Astrocyte (in vitro differentiated cells and primary cell): ENCODE data around the gene CPNE5. TPM values are rescaled to one million over a fixed set of nuclear protein-coding genes. Genes with fewer than 3 reads are reported as not detected.

Experiments used
- DNase-seq: peaks from one replicate; pipeline ENCODE4 v3.0.0-alpha.2; 2010; ENCODE audit warnings: low read depth
- FAIRE-seq: peaks from 2 replicates; lab custom pipeline; 2011; peaks lifted over from hg19 to GRCh38; lab: Jason Lieb, UNC
- H2AFZ ChIP-seq: 2 replicates; pipeline ENCODE4 v1.6.0; 2012; ENCODE audit warnings: low read depth, low read length, inconsistent platforms
- H3K27ac ChIP-seq: 2 replicates; pipeline ENCODE4 v1.5.1; 2011; ENCODE audit warnings: low read depth, low read length, inconsistent platforms
- H3K27me3 ChIP-seq: 2 replicates; pipeline ENCODE4 v1.6.0; 2011; ENCODE audit warnings: low read length, inconsistent platforms; ENCODE audit not compliant: insufficient read depth
- H3K36me3 ChIP-seq: 2 replicates; pipeline ENCODE4 v1.5.1; 2011; ENCODE audit warnings: low read length, inconsistent platforms; ENCODE audit not compliant: insufficient read depth
- H3K4me1 ChIP-seq: 2 replicates; pipeline ENCODE4 v1.5.1; 2011; ENCODE audit warnings: low read length, inconsistent platforms; ENCODE audit not compliant: insufficient read depth
- H3K4me2 ChIP-seq: 2 replicates; pipeline ENCODE4 v1.6.0; 2012; ENCODE audit warnings: low read length, inconsistent platforms
- H3K4me3 ChIP-seq: 2 replicates; pipeline ENCODE4 v1.5.1; 2011; ENCODE audit warnings: low read depth, mild to moderate bottlenecking, low read length, inconsistent platforms; ENCODE audit not compliant: insufficient read depth
- H3K79me2 ChIP-seq: 2 replicates; pipeline ENCODE4 v1.6.0; 2012; ENCODE audit warnings: mild to moderate bottlenecking, low read length, inconsistent platforms; ENCODE audit not compliant: insufficient read depth
- H3K9ac ChIP-seq: 2 replicates; pipeline ENCODE4 v1.6.0; 2012; ENCODE audit warnings: mild to moderate bottlenecking, low read length, inconsistent platforms
- H3K9me3 ChIP-seq: 2 replicates; pipeline ENCODE4 v1.5.1; 2012; ENCODE audit warnings: low read depth, mild to moderate bottlenecking, low read length, inconsistent platforms; ENCODE audit not compliant: insufficient read depth
- H4K20me1 ChIP-seq: 2 replicates; pipeline ENCODE4 v1.6.0; 2012; ENCODE audit warnings: low read length, inconsistent platforms; ENCODE audit not compliant: insufficient read depth
- H3K27ac Mint-ChIP-seq: one replicate; pipeline ENCODE4 v1.8.0; 2021; ENCODE audit warnings: mild to moderate bottlenecking, mixed read lengths; ENCODE audit not compliant: unreplicated experiment
- H3K27me3 Mint-ChIP-seq: one replicate; pipeline ENCODE4 v1.8.0; 2021; ENCODE audit warnings: low read depth, mixed read lengths; ENCODE audit not compliant: unreplicated experiment
- H3K36me3 Mint-ChIP-seq: one replicate; pipeline ENCODE4 v1.8.0; 2021; ENCODE audit warnings: low read depth, mixed read lengths; ENCODE audit not compliant: unreplicated experiment
- H3K4me1 Mint-ChIP-seq: one replicate; pipeline ENCODE4 v1.8.0; 2021; ENCODE audit warnings: low read depth, mixed read lengths; ENCODE audit not compliant: unreplicated experiment
- H3K4me3 Mint-ChIP-seq: one replicate; pipeline ENCODE4 v1.8.0; 2021; ENCODE audit warnings: mild to moderate bottlenecking, moderate library complexity, mixed read lengths; ENCODE audit not compliant: unreplicated experiment
- H3K9me3 Mint-ChIP-seq: one replicate; pipeline ENCODE4 v1.8.0; 2021; ENCODE audit warnings: mild to moderate bottlenecking, mixed read lengths; ENCODE audit not compliant: unreplicated experiment
- EZH2 ChIP-seq: IDR thresholded peaks from 2 replicates; pipeline ENCODE4 v1.6.1; 2012; ENCODE audit warnings: mild to moderate bottlenecking, low read length, inconsistent platforms; ENCODE audit not compliant: insufficient read depth
- total RNA-seq: library from RNA; stranded (reverse); gene quantifications from 2 replicates; pipeline ENCODE4 v1.2.1, GENCODE V29; 2021
- TF ChIP-seq, protein P1 (sequence below): IDR thresholded peaks from 2 replicates; pipeline ENCODE4 v1.5.1; 2011; ENCODE audit warnings: low read depth, mild to moderate bottlenecking, inconsistent platforms, low read length, moderate library complexity; ENCODE audit not compliant: insufficient read depth

Gene CPNE5
- total RNA-seq, 1 donor from 2014 or later: 0.11 TPM

DNA sequence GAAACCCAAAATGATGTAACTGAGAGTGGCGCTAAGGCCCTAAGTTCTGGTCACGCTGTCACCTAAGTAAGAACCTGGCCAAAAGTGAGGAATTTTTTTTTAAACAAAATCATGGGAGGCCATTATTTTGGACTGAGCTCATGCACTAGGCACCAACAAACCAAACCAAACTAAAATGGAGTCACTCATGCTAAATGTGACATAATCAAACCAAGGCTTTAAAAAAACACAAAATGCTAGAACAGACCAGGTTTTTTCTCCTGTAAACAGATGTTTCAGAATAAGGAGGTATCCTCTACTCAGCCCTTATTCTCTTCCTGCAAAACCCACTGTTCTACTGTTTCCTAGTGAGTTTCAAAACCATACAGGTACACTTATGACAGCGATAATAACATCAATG lies 45.4 kb upstream of the CPNE5 start:
- no peak overlapping the region for H3K9ac ChIP-seq
- no peak for DNase-seq
- TF ChIP-seq EZH2: no peak
- TF ChIP-seq, protein P1, sequence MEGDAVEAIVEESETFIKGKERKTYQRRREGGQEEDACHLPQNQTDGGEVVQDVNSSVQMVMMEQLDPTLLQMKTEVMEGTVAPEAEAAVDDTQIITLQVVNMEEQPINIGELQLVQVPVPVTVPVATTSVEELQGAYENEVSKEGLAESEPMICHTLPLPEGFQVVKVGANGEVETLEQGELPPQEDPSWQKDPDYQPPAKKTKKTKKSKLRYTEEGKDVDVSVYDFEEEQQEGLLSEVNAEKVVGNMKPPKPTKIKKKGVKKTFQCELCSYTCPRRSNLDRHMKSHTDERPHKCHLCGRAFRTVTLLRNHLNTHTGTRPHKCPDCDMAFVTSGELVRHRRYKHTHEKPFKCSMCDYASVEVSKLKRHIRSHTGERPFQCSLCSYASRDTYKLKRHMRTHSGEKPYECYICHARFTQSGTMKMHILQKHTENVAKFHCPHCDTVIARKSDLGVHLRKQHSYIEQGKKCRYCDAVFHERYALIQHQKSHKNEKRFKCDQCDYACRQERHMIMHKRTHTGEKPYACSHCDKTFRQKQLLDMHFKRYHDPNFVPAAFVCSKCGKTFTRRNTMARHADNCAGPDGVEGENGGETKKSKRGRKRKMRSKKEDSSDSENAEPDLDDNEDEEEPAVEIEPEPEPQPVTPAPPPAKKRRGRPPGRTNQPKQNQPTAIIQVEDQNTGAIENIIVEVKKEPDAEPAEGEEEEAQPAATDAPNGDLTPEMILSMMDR: no peak
- H3K36me3 ChIP-seq: no peaks in the 10 kb centered on the region
- Mint-ChIP-seq H3K36me3 (no peaks in the 10 kb centered on the region), H3K27me3 (no peaks in the 10 kb centered on the region), H3K4me1 (peaks cover 6% of the 10 kb centered on the region), H3K9me3 (no peaks in the 10 kb centered on the region), H3K4me3 (no peak overlapping the region), H3K27ac (no peak overlapping the region)
- H2AFZ ChIP-seq: peak overlapping the region; percentile 98
- H3K4me2 ChIP-seq: no peak overlapping the region
- H3K27ac ChIP-seq: no peak overlapping the region
- peaks cover 33% of the 10 kb centered on the region for H3K79me2 ChIP-seq
- H3K9me3 ChIP-seq: no peaks in the 10 kb centered on the region
- H4K20me1 ChIP-seq: peaks cover 6% of the 10 kb centered on the region
- H3K4me1 ChIP-seq: peaks cover 7% of the 10 kb centered on the region
- no peaks in the 10 kb centered on the region for H3K27me3 ChIP-seq
- H3K4me3 ChIP-seq: no peak overlapping the region
- no peak for FAIRE-seq

DNA sequence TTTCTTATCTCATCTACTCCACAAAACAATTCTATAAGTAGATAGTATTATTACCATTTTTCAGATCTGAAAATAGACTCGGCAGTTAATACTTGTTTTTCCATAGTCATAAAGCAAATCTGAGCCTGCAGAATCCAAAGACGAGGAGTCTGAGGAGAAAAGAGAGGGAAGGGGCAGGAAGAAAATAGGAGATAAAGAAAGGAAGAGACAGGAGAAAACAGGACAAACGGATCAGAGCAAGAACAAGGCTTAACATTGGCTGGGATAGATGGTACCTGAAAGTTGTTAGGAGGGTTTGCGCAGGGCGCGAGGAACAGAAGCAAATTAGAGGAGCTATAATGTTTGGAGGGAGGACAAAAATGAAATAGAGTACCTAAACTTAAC lies 36.0 kb upstream of the CPNE5 start:
- Mint-ChIP-seq H3K4me3 (peak overlapping the region; percentile 95), H3K27ac (peak overlapping the region; percentile 98), H3K36me3 (no peaks in the 10 kb centered on the region), H3K4me1 (peaks cover 10% of the 10 kb centered on the region), H3K27me3 (peaks cover 7% of the 10 kb centered on the region), H3K9me3 (no peaks in the 10 kb centered on the region)
- Histone ChIP-seq H4K20me1 (no peaks in the 10 kb centered on the region), H3K27ac (peak overlapping the region; percentile 97), H2AFZ (peak overlapping the region; percentile 97), H3K4me1 (peaks cover 6% of the 10 kb centered on the region), H3K9me3 (no peaks in the 10 kb centered on the region), H3K27me3 (peaks cover 2% of the 10 kb centered on the region), H3K9ac (peak overlapping the region; percentile 96), H3K4me2 (peak overlapping the region; percentile 92), H3K36me3 (peaks cover 3% of the 10 kb centered on the region), H3K4me3 (peak overlapping the region; percentile 99), H3K79me2 (peaks cover 24% of the 10 kb centered on the region)
- TF ChIP-seq, protein P1: no peak
- TF ChIP-seq EZH2: no peak
- DNase-seq (no peak), FAIRE-seq (no peak)

- FAIRE-seq (no peak), DNase-seq (peak; percentile 82)
- Mint-ChIP-seq H3K4me3 (peak within 1 kb of the TSS; percentile 95), H3K9me3 (no peaks in the 10 kb centered on the region), H3K4me1 (peaks cover 10% of the 10 kb centered on the region), H3K36me3 (no peaks in the 10 kb centered on the region), H3K27me3 (peaks cover 7% of the 10 kb centered on the region), H3K27ac (peak within 1 kb of the TSS; percentile 98)
- Histone ChIP-seq H3K4me1 (peaks cover 6% of the 10 kb centered on the region), H4K20me1 (no peaks in the 10 kb centered on the region), H3K79me2 (peaks cover 26% of the 10 kb centered on the region), H3K27ac (peak within 1 kb of the TSS; percentile 97), H3K27me3 (peaks cover 2% of the 10 kb centered on the region), H3K9ac (peak within 1 kb of the TSS; percentile 96), H3K9me3 (no peaks in the 10 kb centered on the region), H3K4me3 (peak within 1 kb of the TSS; percentile 99), H3K36me3 (peaks cover 4% of the 10 kb centered on the region), H3K4me2 (peak within 1 kb of the TSS; percentile 92), H2AFZ (peak within 1 kb of the TSS; percentile 97)
- no peak for TF ChIP-seq EZH2
- TF ChIP-seq, protein P1: no peak
Observed at GRCh38 chr6:36874443-36875249, 35.4 kb upstream of the CPNE5 start, which contains the start of gene PPIL1. Gene PPIL1, minus strand, starts transcription at chr6:36874803. Its CDS starts 31 bp downstream, at chr6:36874772.
